Measurements from ENCODE around the gene ECPAS. TPM values are rescaled to one million over a fixed set of nuclear protein-coding genes. Genes with fewer than 3 reads are reported as not detected.

Gene ECPAS
- total and polyA plus RNA-seq, 2 donors (not counting 1 experiment from before 2014, with no cell fraction given), result 12.9 to 69.5 TPM

- H3K27me3 ChIP-seq (replicated peaks in 1 of 4; ENCODE audit: control extremely low read depth in 1 of 4, control insufficient read depth in 3 of 4, insufficient read depth in 4 of 4, low read length in 3 of 4), result no peaks in the 10 kb centered on the region
- H3K4me3 ChIP-seq (ENCODE audit: control extremely low read depth in 1 of 5, extremely low read depth in 1 of 5, insufficient read depth in 1 of 5, low read depth in 2 of 5, low read length in 4 of 5), result no peak overlapping the region
- no peak overlapping the region for H3K27ac ChIP-seq (ENCODE audit: low read length in 2 of 2)
- H3K9me3 Mint-ChIP-seq (ENCODE audit: insufficient read depth), result no peaks in the 10 kb centered on the region
- H3K36me3 ChIP-seq (replicated peaks in 1 of 2; ENCODE audit: control extremely low read depth in 1 of 2, control insufficient read depth in 1 of 2, extremely low read depth in 1 of 2, insufficient read depth in 2 of 2, low read length in 1 of 2), result no peaks in the 10 kb centered on the region
- ChIA-PET POLR2A (interaction anchor here (0.9 kb wide), 1 partner anchor 19 kb away, joined by 3 read pairs; no protein-coding TSS in a partner anchor), CTCF (no interaction called here)
- no peak overlapping the region for H3K4me3 Mint-ChIP-seq
- no peaks in the 10 kb centered on the region for H3K4me1 ChIP-seq (ENCODE audit: control insufficient read depth in 2 of 2, insufficient read depth in 2 of 2, low read length in 2 of 2)
- H3K79me2 ChIP-seq (ENCODE audit: control insufficient read depth, insufficient read depth, low read length), result peaks cover 42% of the 10 kb centered on the region
- TF ChIP-seq CTCF (IDR thresholded peaks at IDR 0.05) (no peak), EZH2 (IDR thresholded peaks at IDR 0.05; ENCODE audit: borderline replicate concordance, insufficient read depth, low read depth, low read length, poor library complexity, severe bottlenecking) (no peak)
- no peaks in the 10 kb centered on the region for H3K9me3 ChIP-seq (ENCODE audit: control extremely low read depth in 1 of 3, control insufficient read depth in 2 of 3, insufficient read depth in 1 of 3, low read length in 2 of 3)
- no CpG with 5 or more reads among the region's 2 CpGs for WGBS (ENCODE audit: insufficient coverage)
- no peak overlapping the region for H3K9ac ChIP-seq (ENCODE audit: low read length)
- H3K4me2 ChIP-seq (replicated peaks; ENCODE audit: low read depth, low read length, poor library complexity, severe bottlenecking), result no peak overlapping the region
- no peak overlapping the region for H3K27ac Mint-ChIP-seq
- H3K27me3 Mint-ChIP-seq, result no peaks in the 10 kb centered on the region
- DNase-seq (no peak), ATAC-seq (ENCODE audit: low read depth) (no peak)
- intact Hi-C loops (cut with micrococcal nuclease), result no loop called here
- no peak overlapping the region for H2AFZ ChIP-seq (ENCODE audit: insufficient read depth, low read depth, low read length, poor library complexity, severe bottlenecking)
- peaks cover 20% of the 10 kb centered on the region for H4K20me1 ChIP-seq (ENCODE audit: control insufficient read depth, insufficient read depth, low read length, poor library complexity, severe bottlenecking)
- H3K4me1 Mint-ChIP-seq, result peaks cover 27% of the 10 kb centered on the region
These were observed 28.5 kb downstream of the ECPAS start for GRCh38 chr9:111455638-111456037.

DNA sequence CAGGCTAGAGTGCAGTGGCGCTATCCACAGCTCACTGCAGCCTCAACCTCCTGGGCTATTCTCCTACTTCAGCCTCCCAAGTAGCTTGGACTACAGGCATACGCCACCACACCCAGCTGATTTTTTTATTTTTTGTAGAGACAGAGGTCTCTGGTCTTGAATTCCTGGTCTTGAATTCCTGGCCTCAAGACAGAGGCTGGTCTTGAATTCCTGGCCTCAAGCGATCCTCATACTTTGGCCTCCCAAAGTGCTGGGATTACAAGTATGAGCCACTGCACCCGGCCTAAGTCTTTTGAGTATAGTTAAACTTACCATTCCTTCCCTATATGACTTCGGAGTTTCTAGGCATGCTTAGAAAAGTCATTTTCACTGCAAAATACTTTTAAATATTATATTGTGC lies 29.4 kb downstream of the ECPAS start:
- intact Hi-C loops (cut with micrococcal nuclease), result no loop called here
- no peak overlapping the region for H3K4me3 ChIP-seq (ENCODE audit: control extremely low read depth in 1 of 5, extremely low read depth in 1 of 5, insufficient read depth in 1 of 5, low read depth in 2 of 5, low read length in 4 of 5)
- no peaks in the 10 kb centered on the region for H3K27me3 ChIP-seq (replicated peaks in 1 of 4; ENCODE audit: control extremely low read depth in 1 of 4, control insufficient read depth in 3 of 4, insufficient read depth in 4 of 4, low read length in 3 of 4)
- ChIA-PET POLR2A (no interaction called here), CTCF (no interaction called here)
- H2AFZ ChIP-seq (ENCODE audit: insufficient read depth, low read depth, low read length, poor library complexity, severe bottlenecking), result no peak overlapping the region
- Mint-ChIP-seq H3K4me1 (peaks cover 27% of the 10 kb centered on the region), H3K27ac (no peak overlapping the region), H3K4me3 (no peak overlapping the region), H3K27me3 (no peaks in the 10 kb centered on the region), H3K9me3 (ENCODE audit: insufficient read depth) (no peaks in the 10 kb centered on the region)
- H3K4me1 ChIP-seq (ENCODE audit: control insufficient read depth in 2 of 2, insufficient read depth in 2 of 2, low read length in 2 of 2), result no peaks in the 10 kb centered on the region
- H4K20me1 ChIP-seq (ENCODE audit: control insufficient read depth, insufficient read depth, low read length, poor library complexity, severe bottlenecking), result peaks cover 20% of the 10 kb centered on the region
- peaks cover 35% of the 10 kb centered on the region for H3K79me2 ChIP-seq (ENCODE audit: control insufficient read depth, insufficient read depth, low read length)
- 100% methylated on average over 2 of the region's 5 CpGs for WGBS (ENCODE audit: insufficient coverage)
- no peak for DNase-seq
- H3K4me2 ChIP-seq (replicated peaks; ENCODE audit: low read depth, low read length, poor library complexity, severe bottlenecking), result no peak overlapping the region
- TF ChIP-seq CTCF (IDR thresholded peaks at IDR 0.05) (no peak), EZH2 (IDR thresholded peaks at IDR 0.05; ENCODE audit: borderline replicate concordance, insufficient read depth, low read depth, low read length, poor library complexity, severe bottlenecking) (no peak)
- ATAC-seq (ENCODE audit: low read depth), result no peak
- no peaks in the 10 kb centered on the region for H3K9me3 ChIP-seq (ENCODE audit: control extremely low read depth in 1 of 3, control insufficient read depth in 2 of 3, insufficient read depth in 1 of 3, low read length in 2 of 3)
- no peak overlapping the region for H3K9ac ChIP-seq (ENCODE audit: low read length)
- peaks cover 2 to 3% of the 10 kb centered on the region in 2 experiments for H3K36me3 ChIP-seq (replicated peaks in 1 of 2; ENCODE audit: control extremely low read depth in 1 of 2, control insufficient read depth in 1 of 2, extremely low read depth in 1 of 2, insufficient read depth in 2 of 2, low read length in 1 of 2)
- no peak overlapping the region for H3K27ac ChIP-seq (ENCODE audit: low read length in 2 of 2)

Data from B cell (primary cell).